AG04450 (cell line): ENCODE results near the gene GPAT2. TPM values are rescaled to one million over a fixed set of nuclear protein-coding genes. Genes with fewer than 3 reads are reported as not detected.
"Not testable (repeated sequence)": the region's sequence is repeated elsewhere in the genome, so short reads cannot be mapped to it uniquely, and the experiment has no call there.

ENCODE experiments used
- CTCF ChIA-PET: fragments of 300-600, 350-600 bp; formaldehyde crosslinking; extraction: SDS; loops from one replicate; lab custom pipeline; 2022; ENCODE audit warnings: antibody characterized with exemption, inconsistent platforms; lab: Charles Lee
- POLR2A ChIA-PET: fragments of 350-600 bp; formaldehyde crosslinking; extraction: SDS; loops from one replicate; lab custom pipeline; 2021; ENCODE audit warnings: antibody characterized with exemption, inconsistent platforms; lab: Yijun Ruan, JAX
- DNase-seq: peaks from one replicate; pipeline ENCODE4 v3.0.0-alpha.2; 2011; ENCODE audit warnings: low read depth, low spot score
- H3K27ac ChIP-seq: one replicate; pipeline ENCODE4 v1.5.1; 2012; ENCODE audit warnings: low read depth, low read length, control low read depth
- H3K27me3 ChIP-seq: one replicate; pipeline ENCODE4 v1.6.0; 2012; ENCODE audit warnings: low read length; ENCODE audit not compliant: control insufficient read depth, insufficient read depth
- H3K4me3 ChIP-seq: 2 replicates; pipeline ENCODE4 v1.5.1; 2011; ENCODE audit warnings: mild to moderate bottlenecking, low read depth, low read length, control low read depth
- H3K9me3 ChIP-seq: 2 replicates; pipeline ENCODE4 v1.5.1; 2012; ENCODE audit warnings: low read length; ENCODE audit not compliant: control insufficient read depth, insufficient read depth
- polyA plus RNA-seq: library from polyadenylated mRNA; depleted of rRNA; stranded (reverse); fragments of >200 nt; gene quantifications from 2 replicates; pipeline ENCODE4 v1.2.3, GENCODE V29; 2011
- TF ChIP-seq, protein P1 (sequence below): IDR thresholded peaks from 2 replicates; pipeline ENCODE4 v1.5.1; 2011; ENCODE audit warnings: low read depth, low read length, control low read depth, inconsistent platforms

Gene GPAT2
- polyA plus RNA-seq, 1 experiment = 0.10 TPM

DNA sequence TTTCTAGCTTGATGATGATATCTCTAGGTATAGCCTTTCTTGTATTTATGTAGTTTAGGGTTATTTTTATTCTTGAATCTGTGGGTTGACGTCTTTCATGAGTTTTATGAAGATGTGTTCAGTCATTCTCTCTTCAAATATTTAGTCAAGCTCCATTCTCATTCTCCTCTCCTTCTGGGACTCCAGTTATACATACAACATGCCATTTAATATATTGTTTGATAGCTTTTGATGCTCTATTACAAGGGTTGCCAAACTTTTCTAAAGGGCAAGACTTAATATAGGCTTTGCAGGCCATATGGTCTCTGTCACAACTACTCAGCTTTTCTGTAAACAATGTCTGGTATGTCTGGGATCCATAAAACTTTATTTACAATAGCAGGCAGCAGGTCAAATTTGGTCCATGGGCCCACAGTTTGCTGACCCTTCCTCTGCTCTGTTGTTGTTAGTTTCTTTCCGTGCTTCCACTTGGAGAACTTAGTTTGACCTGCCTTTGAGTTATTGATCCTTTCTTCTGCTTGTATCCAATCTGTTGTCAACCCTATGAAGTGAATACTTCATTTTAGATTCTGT lies 40.6 kb upstream of the GPAT2 start:
- DNase-seq = no peak
- H3K27me3 ChIP-seq = peaks cover 39% of the 10 kb centered on the region
- H3K9me3 ChIP-seq = no peaks in the 10 kb centered on the region
- ChIA-PET CTCF (interaction anchor here (0.6 to 2.6 kb wide), 4 partner anchors 42 to 192 kb away, joined by 3 to 7 read pairs (median 4); partner anchors contain the start of gene ADRA2B), POLR2A (no interaction called here)
- TF ChIP-seq, protein P1, sequence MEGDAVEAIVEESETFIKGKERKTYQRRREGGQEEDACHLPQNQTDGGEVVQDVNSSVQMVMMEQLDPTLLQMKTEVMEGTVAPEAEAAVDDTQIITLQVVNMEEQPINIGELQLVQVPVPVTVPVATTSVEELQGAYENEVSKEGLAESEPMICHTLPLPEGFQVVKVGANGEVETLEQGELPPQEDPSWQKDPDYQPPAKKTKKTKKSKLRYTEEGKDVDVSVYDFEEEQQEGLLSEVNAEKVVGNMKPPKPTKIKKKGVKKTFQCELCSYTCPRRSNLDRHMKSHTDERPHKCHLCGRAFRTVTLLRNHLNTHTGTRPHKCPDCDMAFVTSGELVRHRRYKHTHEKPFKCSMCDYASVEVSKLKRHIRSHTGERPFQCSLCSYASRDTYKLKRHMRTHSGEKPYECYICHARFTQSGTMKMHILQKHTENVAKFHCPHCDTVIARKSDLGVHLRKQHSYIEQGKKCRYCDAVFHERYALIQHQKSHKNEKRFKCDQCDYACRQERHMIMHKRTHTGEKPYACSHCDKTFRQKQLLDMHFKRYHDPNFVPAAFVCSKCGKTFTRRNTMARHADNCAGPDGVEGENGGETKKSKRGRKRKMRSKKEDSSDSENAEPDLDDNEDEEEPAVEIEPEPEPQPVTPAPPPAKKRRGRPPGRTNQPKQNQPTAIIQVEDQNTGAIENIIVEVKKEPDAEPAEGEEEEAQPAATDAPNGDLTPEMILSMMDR = no peak
- no peak overlapping the region for H3K27ac ChIP-seq
- no peak overlapping the region for H3K4me3 ChIP-seq

DNA sequence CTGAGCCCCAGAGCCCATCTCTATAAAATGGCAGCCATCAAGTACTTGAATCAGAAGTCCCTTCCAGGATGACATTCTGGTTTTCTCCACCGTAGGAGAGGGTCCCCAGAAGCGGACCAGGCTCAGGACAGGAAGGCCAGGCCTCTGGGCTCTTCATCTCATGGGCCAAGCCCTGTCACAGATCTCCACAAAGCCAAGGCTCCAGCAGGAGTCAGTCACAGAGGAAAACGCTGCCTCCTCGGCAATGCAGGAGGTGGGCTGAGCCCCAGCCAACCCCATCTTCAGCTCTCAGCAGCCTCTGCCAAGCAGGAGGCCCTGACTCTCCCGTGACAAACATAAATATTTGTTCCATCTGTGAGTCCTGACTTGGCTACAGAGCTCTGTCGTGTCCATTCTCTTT lies 39.4 kb upstream of the GPAT2 start:
- DNase-seq = no peak
- H3K27me3 ChIP-seq = peaks cover 39% of the 10 kb centered on the region
- H3K9me3 ChIP-seq = no peaks in the 10 kb centered on the region
- ChIA-PET POLR2A (no interaction called here), CTCF (interaction anchor here (0.6 to 2.6 kb wide), 4 partner anchors 38 to 193 kb away, joined by 3 to 7 read pairs (median 4); partner anchors contain the start of gene ADRA2B)
- no peak overlapping the region for H3K4me3 ChIP-seq
- H3K27ac ChIP-seq = no peak overlapping the region
- TF ChIP-seq, protein P1 = no peak

DNA sequence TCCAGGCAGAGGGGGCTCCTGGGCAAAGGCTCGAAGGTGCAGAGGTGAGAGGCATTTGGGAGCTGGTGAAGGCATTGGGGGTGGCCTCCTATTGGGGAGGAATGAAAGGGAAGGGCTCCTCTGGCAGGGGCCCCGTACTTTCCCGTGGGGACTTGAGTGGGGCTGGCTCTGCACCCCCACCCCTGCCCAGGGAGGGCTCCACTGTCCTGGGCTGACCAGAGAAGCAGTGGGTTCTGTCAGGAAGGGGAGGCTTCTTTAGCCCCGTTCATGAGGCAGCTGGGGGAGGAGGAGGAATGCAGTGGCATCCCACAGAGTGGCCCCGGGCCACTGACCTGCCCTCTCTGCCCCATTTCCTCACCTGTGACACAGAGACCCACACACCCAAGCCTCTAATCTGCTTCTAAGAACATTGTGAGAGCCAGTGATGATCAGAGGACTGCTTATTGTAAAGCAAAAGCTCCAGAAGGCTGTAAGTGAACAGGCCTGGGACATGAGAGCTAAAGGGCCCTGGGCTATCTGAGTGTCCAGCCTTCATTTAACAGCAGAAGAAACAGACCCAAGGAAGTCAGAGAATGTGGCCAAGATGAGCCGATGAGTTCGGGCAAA lies 38.6 kb upstream of the GPAT2 start:
- Histone ChIP-seq H3K27me3 (peaks cover 39% of the 10 kb centered on the region), H3K27ac (no peak overlapping the region), H3K9me3 (no peaks in the 10 kb centered on the region), H3K4me3 (no peak overlapping the region)
- no peak for DNase-seq
- ChIA-PET POLR2A (no interaction called here), CTCF (interaction anchor here (0.6 to 2.6 kb wide), 2 partner anchors 44 to 65 kb away, joined by 3 to 7 read pairs; partner anchors contain the start of gene ADRA2B)
- TF ChIP-seq, protein P1 = no peak

DNA sequence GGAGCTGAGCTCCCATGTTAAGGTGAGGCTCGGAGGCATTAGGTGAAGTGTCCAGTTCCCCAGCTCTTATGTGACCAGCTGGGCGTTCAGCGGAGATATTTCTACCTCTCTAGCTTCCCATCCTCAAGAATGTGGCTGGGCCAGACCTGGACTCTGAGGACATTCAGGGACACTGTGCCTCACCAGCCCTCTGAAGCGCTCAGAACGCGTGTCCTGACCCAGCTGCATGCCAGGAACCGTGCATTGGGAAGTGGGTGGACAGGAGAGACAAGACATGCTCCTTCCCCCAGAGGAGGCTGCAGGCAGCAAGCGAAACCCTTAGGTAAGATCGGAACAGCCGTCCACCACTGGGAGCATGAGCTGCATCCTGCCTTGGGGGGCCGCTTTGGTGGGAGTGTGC lies 38.0 kb upstream of the GPAT2 start:
- H3K27ac ChIP-seq = no peak overlapping the region
- DNase-seq = no peak
- peaks cover 39% of the 10 kb centered on the region for H3K27me3 ChIP-seq
- ChIA-PET POLR2A (no interaction called here), CTCF (no interaction called here)
- TF ChIP-seq, protein P1 = no peak
- H3K9me3 ChIP-seq = no peaks in the 10 kb centered on the region
- no peak overlapping the region for H3K4me3 ChIP-seq

DNA sequence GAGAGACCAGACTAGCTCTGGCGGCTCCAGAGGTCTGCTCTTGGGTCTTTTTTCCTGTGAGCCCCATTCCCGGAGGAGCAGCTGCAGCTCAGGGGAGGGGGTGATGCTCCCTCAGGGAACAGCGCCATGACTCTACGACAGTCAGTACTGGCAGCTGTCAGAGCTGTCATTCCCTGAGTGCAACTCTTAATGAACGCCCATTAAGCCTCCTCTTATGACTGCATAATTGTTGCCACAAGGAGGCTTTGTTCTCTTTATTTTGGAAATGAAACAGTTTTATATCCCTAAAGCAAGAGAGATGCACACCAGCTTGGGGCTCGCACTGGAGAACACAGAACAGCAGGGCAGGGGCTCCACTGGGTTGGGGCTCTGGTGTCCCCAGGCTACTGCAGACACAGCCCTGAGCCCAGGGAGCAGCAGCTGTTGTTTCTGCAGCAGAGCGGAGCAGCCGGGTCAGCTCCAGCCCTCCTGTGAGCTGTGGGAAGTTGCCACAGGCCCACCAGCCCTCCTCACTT lies 37.3 kb upstream of the GPAT2 start:
- POLR2A ChIA-PET, DNase-seq, H3K27ac ChIP-seq, CTCF ChIA-PET, H3K9me3 ChIP-seq, H3K4me3 ChIP-seq: not testable (repeated sequence)
- peaks cover 37% of the 10 kb centered on the region for H3K27me3 ChIP-seq

DNA sequence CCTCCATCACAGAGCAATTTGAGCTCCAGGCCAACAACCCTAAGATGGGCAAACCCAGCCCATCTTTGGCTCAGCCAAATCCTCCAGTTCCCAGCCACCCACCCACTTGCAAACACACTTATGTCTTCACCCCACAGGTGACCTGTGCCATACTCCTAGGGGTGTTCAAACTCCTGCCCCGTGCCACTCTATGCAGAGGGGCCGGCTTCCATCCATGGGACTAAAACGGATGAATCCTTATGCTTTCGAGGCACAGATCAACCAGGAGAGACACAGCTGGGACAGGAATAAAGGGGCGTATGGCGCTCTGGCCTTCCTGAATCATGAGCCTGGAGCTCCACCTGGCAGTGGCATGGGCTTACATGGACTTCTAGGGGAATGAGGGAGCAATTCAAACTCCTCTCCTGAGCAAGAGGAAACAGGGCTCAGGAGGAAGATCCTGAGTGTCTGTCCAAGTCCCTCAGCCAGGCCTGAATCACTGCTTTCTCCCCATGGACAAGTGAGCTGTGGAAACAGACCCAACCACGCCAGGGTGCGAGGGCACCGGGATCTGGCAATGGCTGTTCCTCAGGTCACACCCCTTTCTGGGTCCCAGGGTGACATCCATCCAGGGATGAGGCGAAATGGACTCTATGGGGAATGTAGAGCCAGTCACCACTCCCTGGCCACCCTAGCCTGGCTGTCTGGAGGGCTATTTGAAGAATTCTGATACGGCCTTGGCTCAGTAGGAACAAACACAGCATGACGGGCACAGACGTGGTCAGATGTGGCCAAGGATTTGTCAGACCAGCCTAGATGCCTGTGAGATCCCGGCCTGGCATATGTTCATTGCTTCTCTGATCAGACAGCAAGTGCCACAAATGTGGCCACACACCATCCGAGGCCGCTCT lies 36.6 kb upstream of the GPAT2 start:
- DNase-seq, H3K27ac ChIP-seq, H3K9me3 ChIP-seq, H3K4me3 ChIP-seq, CTCF ChIA-PET, POLR2A ChIA-PET: not testable (repeated sequence)
- H3K27me3 ChIP-seq = peaks cover 32% of the 10 kb centered on the region

DNA sequence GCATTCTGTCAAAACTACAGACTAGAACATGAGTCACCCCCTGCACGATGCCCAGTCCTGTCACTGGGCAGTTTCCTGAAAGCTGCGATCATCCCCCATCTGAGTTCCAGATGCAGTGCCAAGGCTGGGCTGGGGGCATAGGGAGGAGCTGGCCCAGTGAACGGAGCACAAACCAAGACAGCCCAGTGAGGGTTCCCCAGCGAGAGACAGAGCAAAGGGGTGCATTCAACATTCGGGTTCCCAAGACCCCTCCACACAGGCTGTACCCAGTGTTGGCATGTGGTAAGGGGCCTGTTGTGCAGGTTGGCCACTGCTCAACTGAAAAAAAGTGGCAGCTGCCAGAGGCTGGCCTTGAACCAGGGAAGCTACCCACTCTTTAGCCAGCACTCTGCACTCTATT lies 35.6 kb upstream of the GPAT2 start:
- DNase-seq, CTCF ChIA-PET, H3K4me3 ChIP-seq, H3K27ac ChIP-seq, H3K9me3 ChIP-seq, POLR2A ChIA-PET: not testable (repeated sequence)
- H3K27me3 ChIP-seq = peaks cover 33% of the 10 kb centered on the region

DNA sequence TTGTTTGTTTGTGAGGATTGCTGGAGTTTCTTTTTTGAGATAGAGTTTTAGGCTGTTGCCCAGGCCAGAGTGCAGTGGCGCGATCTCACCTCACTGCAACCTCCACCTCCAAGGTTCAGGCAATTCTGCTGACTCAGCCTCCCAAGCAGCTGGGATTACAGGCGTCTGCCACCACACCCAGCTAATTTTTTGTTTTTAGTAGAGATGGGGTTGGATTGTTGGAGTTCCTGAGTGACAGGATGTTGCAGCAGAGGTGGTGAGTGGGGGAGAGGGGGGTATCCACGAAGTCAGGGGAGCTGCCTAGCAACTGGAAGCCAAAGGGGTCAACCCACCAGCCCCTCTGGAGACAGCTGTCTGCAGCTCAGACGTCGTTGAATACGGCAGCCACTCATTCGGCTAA lies 35.2 kb upstream of the GPAT2 start:
- CTCF ChIA-PET, H3K4me3 ChIP-seq, DNase-seq, H3K27ac ChIP-seq, POLR2A ChIA-PET, H3K9me3 ChIP-seq: not testable (repeated sequence)
- H3K27me3 ChIP-seq = peaks cover 32% of the 10 kb centered on the region
